Choroid plexus epithelial cell (primary cell): ENCODE data around the gene MUC12.

Experiments used
- DNase-seq: peaks from one replicate; pipeline ENCODE4 v3.0.0-alpha.2; 2010; ENCODE audit warnings: low read depth
- H3K4me3 ChIP-seq: 2 replicates; pipeline ENCODE4 v1.5.1; 2011; ENCODE audit warnings: low read depth, mild to moderate bottlenecking, control low read depth, low read length, moderate library complexity
- CTCF ChIP-seq: conservative IDR thresholded peaks from 2 replicates; pipeline ENCODE4 v1.5.1; 2011; ENCODE audit warnings: low read depth, mild to moderate bottlenecking, control low read depth, inconsistent platforms, low read length, moderate library complexity

The MUC12 gene

GRCh38 chr7:101009629-101010028 is 40.3 kb downstream of the MUC12 start:
- TF ChIP-seq CTCF, result no peak
- no peak overlapping the region for H3K4me3 ChIP-seq
- DNase-seq, result no peak

GRCh38 chr7:101012931-101013330 is 43.6 kb downstream of the MUC12 start:
- DNase-seq, result no peak
- no peak overlapping the region for H3K4me3 ChIP-seq
- TF ChIP-seq CTCF, result no peak

- no peak overlapping the region for H3K4me3 ChIP-seq
- no peak for TF ChIP-seq CTCF
- no peak for DNase-seq
Observed at GRCh38 chr7:101015626-101016025, 46.3 kb downstream of the MUC12 start.

- no peak for TF ChIP-seq CTCF
- H3K4me3 ChIP-seq, result peak overlapping the region; percentile 48
- peak; percentile 73 for DNase-seq
Observed at GRCh38 chr7:101017064-101017777, 47.9 kb downstream of the MUC12 start.

- DNase-seq, result peak; percentile 2
- H3K4me3 ChIP-seq, result no peak overlapping the region
- TF ChIP-seq CTCF, result no peak
Observed at GRCh38 chr7:101018271-101019167, 49.2 kb downstream of the MUC12 start.

GRCh38 chr7:101020444-101020843 is 51.1 kb downstream of the MUC12 start:
- no peak for DNase-seq

More at GRCh38 chr7:101020444-101020843, 51.1 kb downstream of the MUC12 start:
- no peak overlapping the region for H3K4me3 ChIP-seq
- TF ChIP-seq CTCF, result no peak
